Ishikawa (cell line): ENCODE data around the gene HOMER1.

ENCODE experiments used
- CEBPB ChIP-seq: IDR thresholded peaks from 2 replicates; pipeline ENCODE4 v1.6.1; 2012
- CREB1 ChIP-seq: IDR thresholded peaks from 2 replicates; pipeline ENCODE4 v1.6.1; 2012; ENCODE audit warnings: low read depth
- EGR1 ChIP-seq: IDR thresholded peaks from 2 replicates; pipeline ENCODE4 v1.6.1; 2012
- FOXM1 ChIP-seq: IDR thresholded peaks from 2 replicates; pipeline ENCODE4 v1.6.1; 2012; ENCODE audit warnings: low read depth, borderline replicate concordance
- NFIC ChIP-seq: IDR thresholded peaks from 2 replicates; pipeline ENCODE4 v1.6.1; 2012
- RAD21 ChIP-seq: IDR thresholded peaks from 2 replicates; pipeline ENCODE4 v1.6.1; 2012; ENCODE audit warnings: low read depth
- TCF12 ChIP-seq: IDR thresholded peaks from 2 replicates; pipeline ENCODE4 v1.6.1; 2012; ENCODE audit warnings: low read depth
- YY1 ChIP-seq: IDR thresholded peaks from 2 replicates; pipeline ENCODE4 v1.6.1; 2012; ENCODE audit warnings: low read depth
- ZBTB7A ChIP-seq: IDR thresholded peaks from 2 replicates; pipeline ENCODE4 v1.6.1; 2012; ENCODE audit warnings: low read depth
- TF ChIP-seq, protein P1 (sequence below): IDR thresholded peaks from 2 replicates; pipeline ENCODE4 v1.6.1; 2012

GRCh38 chr5:79475152-79475466, 38.8 kb downstream of the HOMER1 start:
- TF ChIP-seq YY1 = no peak
- TF ChIP-seq TCF12 = no peak
- no peak for TF ChIP-seq RAD21
- TF ChIP-seq, protein P1, sequence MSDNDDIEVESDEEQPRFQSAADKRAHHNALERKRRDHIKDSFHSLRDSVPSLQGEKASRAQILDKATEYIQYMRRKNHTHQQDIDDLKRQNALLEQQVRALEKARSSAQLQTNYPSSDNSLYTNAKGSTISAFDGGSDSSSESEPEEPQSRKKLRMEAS = no peak
- no peak for TF ChIP-seq CREB1
- TF ChIP-seq NFIC = no peak
- TF ChIP-seq ZBTB7A = no peak
- TF ChIP-seq CEBPB = no peak
- TF ChIP-seq EGR1 = no peak
- no peak for TF ChIP-seq FOXM1
